HS-5 (cell line): ENCODE data around the gene BRD9.
"Not testable (repeated sequence)": the region's sequence is repeated elsewhere in the genome, so short reads cannot be mapped to it uniquely, and the experiment has no call there.

Experiments used
- DNase-seq: peaks from one replicate; pipeline ENCODE4 v3.0.0-alpha.2; 2012; ENCODE audit warnings: low read depth

The BRD9 gene

DNA sequence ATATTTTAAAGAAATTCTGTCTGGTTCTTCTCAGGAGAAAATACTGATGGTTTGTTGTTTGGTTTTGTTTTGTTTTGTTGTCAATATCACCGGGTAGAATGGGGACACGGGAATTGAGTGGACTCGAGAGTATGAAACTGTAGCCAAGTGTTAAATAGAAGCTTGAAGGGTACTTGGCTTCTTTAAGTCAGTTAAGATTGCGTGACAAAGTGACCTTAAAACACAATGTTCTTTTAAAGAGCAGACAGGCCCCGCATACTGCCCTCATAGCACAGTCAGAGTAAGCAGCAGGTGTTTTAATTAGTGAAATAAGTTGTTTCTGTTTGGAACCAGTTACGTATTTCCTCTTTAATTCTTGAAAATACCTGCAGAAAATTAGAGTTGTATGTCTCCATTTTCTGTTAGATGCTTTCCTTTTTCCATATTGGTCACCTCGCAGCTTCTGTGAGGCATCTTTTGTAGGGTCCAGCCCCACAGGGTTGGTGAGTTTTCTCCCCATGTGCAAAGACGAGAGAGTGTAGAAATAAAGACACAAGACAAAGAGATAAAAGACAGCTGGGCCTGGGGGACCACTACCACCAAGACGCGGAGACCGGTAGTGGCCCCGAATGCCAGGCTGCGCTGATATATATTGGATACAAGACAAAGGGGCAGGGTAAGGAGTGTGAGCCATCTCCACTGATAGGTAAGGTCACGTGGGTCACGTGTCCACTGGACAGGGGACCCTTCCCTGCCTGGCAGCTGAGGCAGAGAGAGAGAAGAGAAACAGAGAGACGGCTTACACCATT lies 9.7 kb upstream of the BRD9 start:
- no peak for DNase-seq

- DNase-seq: no peak
Measured at GRCh38 chr5:900781-901180, 8.2 kb upstream of the BRD9 start.

DNA sequence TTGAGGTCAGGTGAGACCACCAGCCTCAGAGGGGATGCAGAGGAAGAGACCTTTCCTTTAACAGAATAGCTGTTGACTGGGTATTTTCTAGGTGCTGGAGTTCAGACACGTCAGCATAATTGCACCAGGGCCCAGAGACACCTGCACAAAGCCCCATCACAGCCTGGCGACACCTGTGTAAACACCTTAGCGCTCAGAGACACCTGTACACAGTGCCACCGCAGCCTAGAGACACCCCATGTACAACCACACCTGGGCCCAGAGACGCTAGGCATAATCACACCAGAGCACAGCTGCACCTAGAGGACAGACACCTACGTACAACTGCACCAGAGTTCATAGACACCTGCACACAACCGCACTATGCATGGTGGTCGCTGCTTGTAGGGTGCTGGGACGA lies 1.1 kb upstream of the BRD9 start:
- DNase-seq: no peak

- no peak for DNase-seq
Measured at GRCh38 chr5:893137-893506, 521 bp upstream of the BRD9 start.

- no peak for DNase-seq
Measured at GRCh38 chr5:891837-892393, 686 bp downstream of the BRD9 start.

GRCh38 chr5:891117-891836 lies 1.3 kb downstream of the BRD9 start:
- DNase-seq: no peak

DNA sequence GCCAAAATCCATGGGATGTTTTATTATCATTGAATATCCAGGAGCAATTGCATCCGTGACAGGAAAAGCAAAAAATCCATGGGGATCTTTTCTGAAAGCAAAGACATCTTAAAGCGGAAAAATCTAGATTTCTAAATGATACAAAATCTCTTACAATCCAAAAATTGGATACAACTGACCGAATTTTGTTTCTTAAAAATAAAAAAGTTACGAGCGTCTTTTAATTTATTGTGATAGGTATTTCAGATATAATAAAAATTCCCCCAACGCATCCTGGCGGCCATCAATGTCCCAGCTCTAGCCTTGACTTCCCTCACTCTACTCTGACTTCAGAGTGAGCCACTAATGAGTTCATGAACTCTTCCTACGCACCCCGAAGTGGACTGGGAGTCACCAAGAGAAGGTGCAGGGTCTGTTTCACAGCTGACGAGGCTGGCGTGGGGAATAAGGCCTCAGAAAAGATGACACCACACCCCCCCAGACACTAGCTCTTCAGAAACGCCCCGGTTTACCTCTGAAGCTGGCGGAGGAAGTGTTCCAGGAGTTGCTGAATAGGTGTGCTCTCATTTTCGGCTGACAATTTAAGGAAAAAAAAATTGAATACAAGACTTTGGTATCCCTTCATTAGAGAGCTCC lies 3.4 kb downstream of the BRD9 start:
- DNase-seq: no peak

GRCh38 chr5:888638-889035 lies 4.0 kb downstream of the BRD9 start:
- no peak for DNase-seq

DNA sequence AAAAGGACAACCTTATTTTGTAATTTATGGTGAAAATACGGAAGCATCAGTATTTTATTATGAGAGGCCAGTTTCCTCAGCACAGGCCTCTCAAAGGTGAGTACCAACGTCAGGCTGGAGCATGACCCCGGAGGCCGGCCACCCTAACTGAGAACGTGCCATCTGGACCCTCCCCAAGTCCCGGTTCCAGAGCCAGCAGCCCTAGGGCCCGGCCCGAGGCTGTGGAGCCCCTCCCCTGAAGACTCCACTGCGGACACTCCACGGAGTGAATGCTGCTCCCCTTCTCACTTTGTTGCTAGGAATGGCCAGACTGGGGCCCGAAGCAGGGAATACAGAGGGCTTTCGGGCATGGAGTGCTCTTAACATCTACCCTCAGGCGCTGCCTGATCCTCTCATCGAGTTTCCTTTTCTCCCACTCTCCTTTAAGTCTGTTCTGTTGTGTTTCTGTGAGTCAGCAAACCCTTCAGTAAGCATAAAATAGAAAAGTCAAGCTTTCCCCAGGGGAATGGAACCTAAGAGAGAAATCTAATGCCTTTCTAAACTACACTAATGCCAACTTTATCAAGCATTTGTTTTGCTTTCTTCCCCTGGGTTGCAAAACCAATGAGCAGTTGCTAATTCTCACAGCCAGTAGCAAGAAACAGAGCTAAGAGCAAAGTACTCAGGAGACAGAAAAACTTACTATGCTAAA lies 4.5 kb downstream of the BRD9 start:
- DNase-seq: no peak

DNA sequence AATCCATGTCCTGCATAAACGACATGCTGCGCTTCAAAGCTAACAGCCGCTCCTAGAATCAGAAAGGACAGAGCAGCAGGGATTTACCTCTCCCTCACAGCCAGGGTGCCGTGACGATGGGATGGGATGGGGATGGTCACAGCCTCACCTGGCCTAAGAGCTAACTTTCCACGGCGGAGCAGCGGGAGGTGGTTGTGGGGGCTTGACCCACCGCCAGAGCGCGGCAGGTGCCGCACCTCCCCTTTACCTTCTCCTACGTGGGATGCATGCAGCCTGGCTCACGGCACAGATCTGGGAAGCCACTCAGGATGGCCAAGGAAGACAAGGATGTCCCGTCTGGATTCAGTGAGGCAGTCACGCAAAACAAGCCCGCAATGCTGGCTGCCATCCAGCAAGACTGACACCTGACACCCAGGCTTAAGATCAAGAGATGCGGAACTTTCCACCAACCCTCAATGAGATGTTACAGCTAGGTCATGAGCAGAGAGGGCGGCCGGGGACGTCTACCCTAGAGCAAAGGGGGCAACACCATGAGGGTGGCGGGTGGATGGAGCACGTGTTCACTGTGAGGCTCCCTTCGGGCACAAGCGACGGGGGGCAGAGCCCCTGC lies 5.8 kb downstream of the BRD9 start:
- no peak for DNase-seq

- DNase-seq: no peak
Measured at GRCh38 chr5:886036-886435, 6.6 kb downstream of the BRD9 start.

DNA sequence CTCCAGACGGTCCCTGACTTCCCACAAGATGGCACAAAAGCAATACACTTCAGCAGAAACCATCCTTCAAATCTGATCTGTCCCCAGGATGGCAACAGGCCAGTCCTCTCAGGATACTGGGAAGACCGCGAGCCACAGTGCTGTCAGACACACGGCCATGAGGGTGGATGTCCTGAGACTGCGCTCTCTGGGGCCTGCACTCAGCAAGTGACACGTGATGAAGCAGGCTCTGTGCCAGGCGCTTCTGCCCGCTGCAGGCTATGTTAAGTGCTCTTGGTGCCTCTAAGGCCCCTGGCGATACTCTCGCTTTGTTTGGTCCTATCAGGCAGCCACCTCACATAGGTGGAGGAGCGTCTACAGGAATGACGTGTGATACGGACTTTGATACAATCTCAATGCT lies 7.1 kb downstream of the BRD9 start:
- no peak for DNase-seq

DNA sequence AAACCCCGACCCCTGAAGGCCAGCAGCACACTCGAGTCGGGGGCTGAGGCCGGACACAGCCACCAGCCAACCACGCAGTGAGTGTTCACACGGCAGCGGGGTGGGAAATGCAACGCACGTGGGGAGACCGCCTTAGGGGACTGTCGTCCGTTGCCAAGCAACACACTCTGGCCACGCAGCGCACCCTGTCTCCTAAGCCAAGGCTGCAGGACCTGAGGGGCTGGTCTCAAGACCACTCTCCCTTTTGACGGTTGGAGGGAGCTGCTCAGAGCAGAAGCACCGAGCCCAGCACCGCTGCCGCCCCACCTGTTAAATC lies 7.5 kb downstream of the BRD9 start:
- no peak for DNase-seq

GRCh38 chr5:884345-885126 lies 8.1 kb downstream of the BRD9 start:
- no peak for DNase-seq

DNA sequence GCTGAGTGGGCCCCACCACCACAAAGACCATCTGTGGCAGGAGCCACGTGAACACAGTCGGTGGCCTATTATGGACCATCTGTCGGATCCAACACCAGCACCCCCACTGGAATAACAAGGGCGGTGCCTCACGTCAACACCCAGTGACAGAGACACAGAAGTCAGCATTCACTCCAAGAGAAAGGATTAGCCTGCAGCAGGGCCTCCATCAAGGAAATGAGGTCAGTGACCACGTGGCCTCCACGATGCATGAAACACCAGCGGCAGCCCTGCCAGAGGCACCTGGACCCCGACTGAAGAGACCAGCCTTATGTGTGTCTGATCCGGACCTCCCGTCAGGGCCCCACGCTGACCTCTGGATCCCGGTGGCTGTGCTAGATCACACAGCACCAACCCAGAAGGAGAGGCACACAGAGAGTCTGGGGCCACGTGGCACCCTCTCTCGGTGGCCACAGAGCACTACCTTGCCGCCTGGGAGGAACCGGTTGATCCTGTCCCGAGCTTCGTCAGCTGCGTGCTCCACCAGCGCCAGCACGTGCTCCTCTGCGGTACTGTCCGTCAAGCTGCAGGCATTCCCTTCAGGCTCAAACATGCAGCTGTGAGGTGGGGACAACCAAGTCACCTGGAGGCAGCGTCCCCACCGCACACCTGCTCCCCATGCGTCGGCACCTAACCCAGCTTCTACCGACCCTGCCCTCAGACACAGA lies 9.0 kb downstream of the BRD9 start:
- DNase-seq: no peak

- DNase-seq: no peak
Measured at GRCh38 chr5:882253-883183, 10.1 kb downstream of the BRD9 start.

GRCh38 chr5:881551-881935 lies 11.1 kb downstream of the BRD9 start:
- no peak for DNase-seq

GRCh38 chr5:880816-881550 lies 11.6 kb downstream of the BRD9 start:
- DNase-seq: no peak

DNA sequence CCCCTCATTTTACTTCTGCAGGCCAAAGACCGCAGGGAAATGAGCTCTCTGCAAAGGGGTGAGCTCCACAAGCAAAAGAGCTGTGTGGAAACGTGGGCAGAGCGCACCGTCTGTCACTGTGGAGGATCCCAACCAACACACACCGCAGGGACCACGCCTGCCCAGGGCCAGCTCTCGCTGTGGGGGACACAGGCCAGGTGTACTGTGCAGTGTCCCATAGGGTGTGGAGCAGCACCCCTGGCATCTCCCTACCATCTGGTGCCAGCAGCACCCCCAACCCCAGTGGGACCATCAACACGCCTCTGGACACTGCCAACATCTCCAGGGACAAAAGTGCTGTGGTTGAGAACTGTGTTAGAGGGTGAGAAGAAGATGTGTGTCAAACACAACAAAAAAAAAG lies 13.9 kb downstream of the BRD9 start:
- not testable (repeated sequence) for DNase-seq
